HG03159 (cell line): Measurements from ENCODE around the gene MRS2.
"Not testable (repeated sequence)": the region's sequence is repeated elsewhere in the genome, so short reads cannot be mapped to it uniquely, and the experiment has no call there.

ENCODE experiments used
- ATAC-seq: cut with Tn5 transposase; IDR thresholded peaks from one replicate; pipeline ENCODE4 v1.9.1; 2021; ENCODE audit warnings: mild to moderate bottlenecking, moderate library complexity; ENCODE audit not compliant: unreplicated experiment

Gene MRS2

DNA sequence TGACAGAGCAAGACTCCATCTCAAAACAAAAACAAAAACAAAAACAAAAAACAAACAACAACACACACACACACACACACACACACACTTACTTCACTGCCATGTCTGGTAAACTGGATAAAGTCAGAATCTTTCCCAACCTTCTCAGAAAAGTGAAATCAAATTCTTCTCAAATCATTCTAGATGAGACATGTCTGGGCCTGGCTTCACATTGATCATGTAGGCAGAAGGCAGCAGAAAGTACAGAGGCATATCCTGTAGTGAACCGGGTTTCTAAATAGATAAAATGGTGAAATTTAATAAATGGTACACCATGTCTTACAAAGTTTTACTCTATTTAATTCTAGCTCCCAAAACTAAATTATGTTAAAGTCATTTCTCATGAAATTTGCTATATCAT is 14.9 kb upstream of the MRS2 start:
- ATAC-seq: no peak

DNA sequence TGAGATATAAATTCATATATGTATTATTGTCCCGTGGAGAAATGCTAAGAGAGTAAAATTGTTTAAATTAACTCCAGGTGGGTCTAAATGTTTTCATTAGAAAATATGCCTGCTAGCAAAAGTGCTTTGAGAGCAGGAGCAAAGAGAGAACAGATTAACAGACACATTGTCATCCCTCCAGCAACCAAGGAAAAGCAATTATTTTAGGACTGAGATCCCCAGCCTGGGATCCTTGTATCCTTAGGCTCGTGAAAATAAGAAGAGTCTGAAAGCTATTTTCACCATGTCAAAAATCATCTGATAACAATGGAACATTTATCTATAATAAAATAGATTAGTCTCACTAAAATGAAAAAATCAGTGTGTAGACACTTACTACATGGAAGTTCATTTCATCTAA is 11.5 kb upstream of the MRS2 start:
- ATAC-seq: no peak

DNA sequence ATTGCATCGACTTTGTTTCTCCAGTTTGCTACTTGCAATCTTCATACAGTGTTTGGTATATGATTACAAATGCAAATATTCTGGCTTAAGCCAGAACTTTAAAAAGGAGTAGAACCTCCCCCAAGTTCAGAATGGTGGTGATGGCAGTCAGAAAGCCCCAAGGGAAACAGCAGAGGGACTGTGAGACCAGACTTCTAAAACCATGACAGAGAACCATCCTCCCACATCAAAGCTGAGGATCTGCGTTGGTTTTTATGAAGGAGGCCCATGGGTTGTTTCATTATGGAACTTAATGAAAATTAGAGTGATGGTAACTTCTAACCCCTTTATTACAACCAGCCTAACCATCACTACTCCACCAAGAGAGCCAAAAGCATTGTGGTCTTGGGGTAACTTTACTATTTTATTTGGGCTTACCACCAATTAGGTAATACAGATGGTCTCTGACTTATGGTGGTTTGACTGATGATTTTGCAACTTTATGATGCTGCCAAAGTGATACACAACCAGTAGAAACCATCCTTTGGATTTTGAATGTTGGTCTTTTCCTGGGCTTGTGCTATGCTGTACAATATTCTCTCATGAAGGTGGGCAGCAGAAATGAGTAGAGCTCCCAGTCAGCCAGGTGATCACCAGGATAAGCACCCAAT is 10.9 kb upstream of the MRS2 start:
- ATAC-seq: peak; percentile 78

DNA sequence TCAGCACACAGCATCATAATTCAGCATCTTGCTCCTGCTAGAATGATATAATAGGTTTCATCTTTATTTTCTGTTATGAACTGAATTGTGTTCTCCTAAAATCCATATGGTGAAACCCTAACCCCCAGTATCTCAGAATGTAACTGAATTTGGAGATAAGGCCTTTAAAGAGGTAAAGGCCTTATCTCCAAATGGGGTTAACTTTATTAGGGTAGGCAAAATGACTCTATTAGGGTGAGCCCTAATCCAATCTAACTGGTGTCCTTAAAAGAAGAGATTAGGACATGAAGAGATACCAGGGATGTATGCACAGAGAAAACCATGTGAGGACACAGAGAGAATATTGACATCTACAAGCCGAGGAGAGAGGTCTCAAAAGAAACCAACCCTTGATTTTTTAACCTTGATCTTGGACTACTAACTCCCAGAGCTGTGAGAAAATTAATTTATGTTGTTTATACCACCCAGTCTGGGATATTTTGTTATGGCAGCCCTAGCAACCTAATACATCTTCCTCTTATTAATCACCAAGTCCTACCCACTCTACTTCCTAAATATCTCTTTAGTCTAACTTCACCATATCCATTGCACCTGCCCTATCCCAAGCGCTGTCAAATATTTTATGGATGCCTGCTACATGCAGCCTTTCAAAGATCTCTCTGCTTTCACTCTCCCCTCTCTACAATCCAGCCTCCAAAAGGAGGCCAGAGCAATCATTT is 8.5 kb upstream of the MRS2 start:
- no peak for ATAC-seq

DNA sequence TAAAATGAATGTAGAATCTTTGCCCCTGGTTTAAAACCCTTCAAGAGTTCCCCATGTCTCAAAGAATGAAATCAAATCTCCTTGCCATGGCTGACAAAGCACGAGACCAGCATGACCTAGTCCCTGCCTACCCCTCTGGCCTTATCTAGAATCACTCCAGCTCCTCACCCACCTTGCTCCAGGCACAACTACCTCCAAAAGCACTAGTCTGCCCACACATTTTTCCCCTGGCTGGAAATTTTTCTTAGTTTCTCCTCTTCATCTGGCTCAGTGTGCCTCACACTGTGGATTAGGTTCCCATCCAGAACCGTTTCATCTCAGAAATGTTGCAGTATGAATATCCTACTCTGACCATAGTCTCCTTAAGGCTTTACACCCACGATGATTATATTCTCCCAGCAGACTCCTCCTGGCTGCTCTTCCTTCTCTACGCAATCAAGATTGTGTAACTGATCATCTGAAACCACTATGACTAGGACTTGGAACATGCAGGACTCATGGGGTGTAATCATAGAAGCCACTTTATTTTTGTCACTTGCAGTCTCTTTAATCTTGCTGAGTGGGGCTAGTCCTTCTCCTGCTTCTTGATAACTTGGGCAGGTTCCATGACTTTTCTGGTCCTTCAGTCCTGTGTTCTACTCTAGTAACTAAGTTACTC is 7.8 kb upstream of the MRS2 start:
- ATAC-seq: no peak

DNA sequence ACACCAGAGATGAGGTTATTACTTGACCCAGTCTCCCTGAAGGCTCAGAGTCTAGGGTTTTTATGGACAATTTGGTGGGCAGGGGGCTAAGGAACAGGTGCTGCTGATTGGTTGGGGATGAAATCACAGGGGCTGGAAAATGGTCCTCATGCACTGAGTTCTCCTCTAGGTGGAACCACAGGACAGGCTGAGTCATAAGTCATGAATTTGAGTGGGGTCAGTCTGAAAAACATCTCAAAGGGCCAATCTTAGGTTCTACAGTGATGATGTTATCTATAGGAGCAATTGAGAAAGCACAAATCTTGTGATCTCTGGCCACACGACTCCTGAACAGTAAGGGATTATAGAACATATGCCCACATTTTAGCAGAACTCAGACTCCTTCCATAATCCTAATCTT is 5.9 kb upstream of the MRS2 start:
- ATAC-seq: no peak

DNA sequence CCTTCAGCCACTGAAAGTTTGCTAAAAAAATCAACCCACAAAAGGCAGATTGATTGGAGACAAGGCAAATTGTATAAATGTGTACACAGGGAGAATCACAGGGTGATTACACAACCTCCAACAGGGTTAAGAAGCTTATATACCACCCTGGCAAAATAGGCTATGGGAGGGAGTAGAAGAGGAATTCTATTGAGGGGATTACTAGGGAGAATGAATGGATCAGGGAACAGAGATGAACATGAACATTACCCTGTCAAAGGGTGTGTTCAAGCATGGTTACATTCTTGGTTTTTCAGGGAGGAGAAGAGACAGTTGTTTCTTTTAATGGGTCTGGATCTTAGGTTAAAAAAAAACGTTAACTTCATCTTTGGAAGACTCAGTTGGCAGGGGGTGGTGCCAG is 5.1 kb upstream of the MRS2 start:
- ATAC-seq: no peak

DNA sequence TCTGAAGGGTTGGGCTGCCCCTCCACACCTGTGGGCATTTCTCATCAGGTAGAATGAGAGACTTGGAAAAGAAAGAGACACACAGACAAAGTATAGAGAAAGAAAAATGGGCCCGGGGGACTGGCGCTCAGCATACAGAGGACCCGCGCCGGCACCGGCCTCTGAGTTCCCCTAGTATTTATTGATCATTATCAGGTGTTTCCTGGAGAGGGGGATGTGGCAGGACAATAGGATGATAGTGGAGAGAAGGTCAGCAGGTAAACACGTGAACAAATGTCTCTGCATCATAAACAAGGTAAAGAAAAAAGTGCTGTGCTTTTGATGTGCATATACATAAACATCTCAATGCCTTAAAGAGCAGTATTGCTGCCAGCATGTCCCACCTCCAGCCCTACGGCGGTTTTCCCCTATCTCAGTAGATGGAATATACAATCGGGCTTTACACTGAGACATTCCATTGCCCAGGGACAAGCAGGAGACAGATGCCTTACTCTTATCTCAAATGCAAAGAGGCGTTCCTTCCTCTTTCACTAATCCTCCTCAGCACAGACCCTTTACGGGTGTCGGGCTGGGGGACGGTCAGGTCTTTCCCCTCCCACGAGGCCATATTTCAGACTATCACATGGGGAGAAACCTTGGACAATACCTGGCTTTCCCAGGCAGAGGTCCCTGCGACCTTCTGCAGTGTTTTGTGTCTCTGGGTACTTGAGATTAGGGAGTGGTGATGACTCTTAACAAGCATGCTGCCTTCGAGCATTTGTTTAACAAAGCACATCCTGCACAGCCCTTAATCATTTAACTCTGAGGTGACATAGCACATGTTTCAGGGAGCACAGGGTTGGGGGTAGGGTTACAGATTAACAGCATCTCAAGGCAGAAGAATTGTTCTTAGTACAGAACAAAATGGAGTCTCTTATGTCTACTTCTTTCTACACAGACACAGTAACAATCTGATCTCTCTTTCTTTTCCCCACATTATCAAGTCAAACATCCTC is 2.4 kb upstream of the MRS2 start:
- ATAC-seq: not testable (repeated sequence)

DNA sequence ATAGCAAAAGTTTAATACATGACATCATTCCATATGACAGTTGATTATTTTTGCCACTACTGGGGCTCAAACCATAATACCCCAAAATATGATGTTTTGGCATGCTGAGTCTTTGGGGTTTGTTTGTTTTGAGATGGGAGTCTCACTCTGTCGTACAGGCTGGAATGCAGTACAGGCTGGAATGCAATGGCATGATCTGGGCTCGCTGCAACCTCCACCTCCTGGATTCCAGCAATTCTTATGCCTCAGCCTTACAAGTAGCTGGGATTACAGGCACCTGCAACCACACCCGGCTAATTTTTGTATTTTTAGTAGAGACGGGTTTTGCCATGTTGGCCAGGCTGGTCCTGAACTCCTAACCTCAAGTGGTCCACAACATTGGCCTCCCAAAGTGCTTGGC is 1.3 kb upstream of the MRS2 start:
- ATAC-seq: no peak

DNA sequence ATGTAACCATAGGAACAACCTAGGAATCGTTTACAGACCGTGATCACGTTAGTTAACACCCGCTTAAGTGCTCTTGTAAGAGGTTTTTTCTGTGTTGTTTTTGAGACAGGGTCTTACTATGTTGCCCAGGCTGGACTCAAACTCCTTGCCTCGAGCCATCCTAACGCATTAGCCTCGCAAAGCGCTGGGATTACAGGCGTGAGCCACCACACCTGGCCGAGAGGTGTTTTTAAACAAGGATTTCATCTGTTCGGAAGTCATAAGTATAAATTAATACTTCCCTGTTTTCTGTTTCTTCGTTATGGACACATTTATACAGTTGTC is 727 bp downstream of the MRS2 start:
- no peak for ATAC-seq

DNA sequence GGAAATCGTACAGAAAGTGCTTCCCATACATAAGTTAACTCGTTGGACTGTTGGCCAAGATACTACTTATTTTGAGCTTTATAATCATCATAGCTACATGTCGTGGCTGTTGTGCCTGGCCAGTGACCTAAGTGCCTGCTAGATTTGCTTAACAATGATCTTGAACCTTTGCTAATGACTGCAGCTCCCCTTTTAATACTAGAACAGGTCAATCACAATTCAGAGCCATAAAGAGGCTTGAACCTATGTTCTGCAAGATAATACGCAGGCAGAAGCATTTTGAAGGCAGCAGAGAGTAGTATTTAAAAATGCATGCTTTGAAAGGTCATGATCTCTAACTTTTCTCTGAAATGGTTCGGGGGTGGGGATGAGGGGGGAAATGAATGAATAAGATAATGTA is 2.5 kb downstream of the MRS2 start:
- ATAC-seq: no peak

DNA sequence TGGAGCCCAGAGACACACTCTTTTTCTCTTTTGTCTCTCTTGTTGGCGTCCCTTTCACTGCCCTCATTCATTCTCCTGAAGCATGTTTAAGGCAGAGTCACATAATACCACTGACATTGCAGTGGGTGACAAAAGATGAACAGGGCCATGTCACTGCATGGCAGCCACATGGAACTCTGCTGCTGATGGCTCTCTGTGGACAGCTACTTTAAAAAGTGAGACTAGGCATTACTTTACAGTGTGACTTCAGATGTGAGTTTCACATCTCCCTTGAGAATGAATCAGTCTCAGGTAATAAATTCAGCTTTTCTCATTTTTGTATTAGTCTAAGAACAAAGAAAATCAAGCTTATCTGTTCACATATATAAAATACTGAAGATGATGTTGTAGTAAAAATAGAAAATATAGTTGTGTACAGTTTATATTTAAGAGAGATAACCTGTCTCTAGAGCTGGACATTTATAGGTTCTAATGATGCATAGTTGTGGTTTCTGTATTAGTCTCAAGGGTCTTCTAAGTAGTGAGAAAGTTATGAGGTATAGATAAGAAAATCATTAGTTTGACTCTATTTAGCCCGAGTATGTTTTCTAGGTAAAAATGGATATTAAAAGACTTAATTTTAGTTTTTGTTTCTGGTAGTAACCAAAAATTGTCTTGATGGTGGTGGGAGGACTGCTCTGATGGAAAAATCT is 6.1 kb downstream of the MRS2 start:
- ATAC-seq: peak; percentile 91

DNA sequence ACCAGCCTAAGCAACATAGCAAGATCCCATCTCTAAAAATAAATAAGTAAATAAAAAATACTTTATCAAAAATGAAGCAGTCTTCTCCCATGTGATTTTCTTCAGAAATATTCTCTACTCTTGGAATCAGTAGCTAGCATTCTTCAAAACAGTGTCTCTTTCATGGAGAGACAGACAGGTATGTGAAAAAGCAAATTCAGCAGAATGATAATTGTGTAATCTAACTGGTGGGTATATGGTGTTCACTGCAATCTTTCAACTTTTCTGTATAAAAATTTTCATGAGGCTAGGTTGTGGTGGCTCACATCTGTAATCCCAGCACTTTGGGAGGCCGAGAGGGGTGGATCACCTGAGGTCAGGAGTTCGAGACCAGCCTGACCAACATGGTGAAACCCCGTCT is 7.9 kb downstream of the MRS2 start:
- no peak for ATAC-seq

DNA sequence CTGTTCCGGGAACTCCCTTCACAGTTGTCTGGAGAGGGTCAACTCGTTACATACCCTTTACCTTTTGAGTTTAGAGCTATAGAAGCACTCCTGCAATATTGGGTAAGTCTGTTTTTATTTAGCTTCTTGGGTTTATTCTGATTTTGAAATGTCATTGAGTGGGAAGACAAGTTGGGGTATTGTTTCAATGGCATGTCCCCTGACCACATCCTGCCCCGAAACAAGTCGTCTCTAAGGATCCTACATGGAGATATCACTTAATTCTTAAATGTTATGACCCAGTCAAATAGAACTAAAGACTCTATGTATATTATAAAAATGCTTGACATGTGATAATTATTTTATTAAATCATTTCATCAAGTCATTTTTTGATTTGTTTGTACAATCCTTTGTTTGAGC is 9.6 kb downstream of the MRS2 start:
- ATAC-seq: no peak

DNA sequence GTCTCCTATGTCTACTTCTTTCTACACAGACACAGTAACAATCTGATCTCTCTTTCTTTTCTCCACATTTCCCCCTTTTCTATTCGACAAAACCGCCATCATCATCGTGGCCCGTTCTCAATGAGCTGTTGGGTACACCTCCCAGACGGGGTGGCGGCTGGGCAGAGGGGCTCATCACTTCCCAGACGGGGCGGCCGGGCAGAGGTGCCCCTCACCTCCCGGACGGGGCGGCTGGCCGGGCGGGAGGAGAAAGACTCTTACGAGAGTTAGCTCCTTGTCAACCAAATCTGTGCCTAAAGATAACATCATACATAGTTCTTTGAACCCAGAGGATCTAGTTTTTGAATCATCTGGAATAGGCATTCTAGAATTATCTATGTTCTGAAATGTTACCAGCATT is 11.8 kb downstream of the MRS2 start:
- ATAC-seq: not testable (repeated sequence)

DNA sequence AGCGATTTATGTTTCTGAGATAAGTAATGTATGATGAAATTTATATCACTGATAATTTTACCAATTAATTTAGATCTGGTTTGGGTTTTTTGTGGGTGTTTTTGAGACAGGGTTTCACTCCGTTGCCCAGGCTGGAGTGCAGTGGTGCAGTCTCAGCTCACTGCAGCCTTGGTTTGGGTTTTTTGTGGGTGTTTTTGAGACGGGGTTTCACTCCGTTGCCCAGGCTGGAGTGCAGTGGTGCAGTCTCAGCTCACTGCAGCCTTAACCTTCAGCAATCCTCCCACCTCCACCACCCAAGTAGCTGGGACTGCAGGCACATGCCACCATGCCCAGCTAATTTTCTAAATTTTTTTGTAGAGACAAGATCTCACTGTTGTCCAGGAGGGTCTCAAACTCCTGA is 13.0 kb downstream of the MRS2 start:
- peak; percentile 68 for ATAC-seq

DNA sequence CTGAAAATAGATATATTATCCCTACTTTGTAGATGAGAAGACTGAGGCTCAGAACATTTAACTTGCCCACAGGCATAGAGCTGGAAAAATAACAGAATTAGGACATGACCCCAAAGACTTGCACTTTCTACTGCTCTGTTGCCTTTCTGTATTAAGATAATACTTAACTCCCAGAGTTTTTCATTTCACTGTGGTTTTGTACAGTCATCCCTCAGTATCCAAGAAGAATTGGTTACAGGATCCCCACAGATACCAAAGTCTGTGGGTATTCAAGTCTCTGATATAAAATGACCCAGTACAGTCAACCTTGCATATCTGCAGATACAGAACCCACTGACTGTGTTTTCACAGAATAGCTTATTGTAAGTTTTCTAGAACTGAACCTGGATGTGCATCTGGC is 16.8 kb downstream of the MRS2 start:
- no peak for ATAC-seq

DNA sequence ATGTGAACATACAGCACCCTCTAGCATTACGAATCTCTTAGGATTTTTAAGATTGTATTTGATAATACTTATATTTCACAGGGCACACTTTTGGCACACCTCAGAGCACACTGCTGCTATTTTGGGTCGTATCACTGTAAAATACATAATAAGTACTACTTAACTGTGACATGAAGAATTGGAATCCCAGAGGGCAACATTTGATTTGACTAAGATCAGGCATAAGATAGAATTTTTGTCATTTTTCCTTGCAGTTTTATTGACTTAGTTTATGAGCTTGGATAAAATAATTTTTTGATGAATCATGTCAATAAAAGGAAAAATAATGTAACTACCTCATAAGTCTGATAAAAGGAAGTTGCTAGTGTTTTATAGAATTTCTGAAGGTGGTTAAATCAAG is 22.4 kb downstream of the MRS2 start:
- ATAC-seq: no peak

DNA sequence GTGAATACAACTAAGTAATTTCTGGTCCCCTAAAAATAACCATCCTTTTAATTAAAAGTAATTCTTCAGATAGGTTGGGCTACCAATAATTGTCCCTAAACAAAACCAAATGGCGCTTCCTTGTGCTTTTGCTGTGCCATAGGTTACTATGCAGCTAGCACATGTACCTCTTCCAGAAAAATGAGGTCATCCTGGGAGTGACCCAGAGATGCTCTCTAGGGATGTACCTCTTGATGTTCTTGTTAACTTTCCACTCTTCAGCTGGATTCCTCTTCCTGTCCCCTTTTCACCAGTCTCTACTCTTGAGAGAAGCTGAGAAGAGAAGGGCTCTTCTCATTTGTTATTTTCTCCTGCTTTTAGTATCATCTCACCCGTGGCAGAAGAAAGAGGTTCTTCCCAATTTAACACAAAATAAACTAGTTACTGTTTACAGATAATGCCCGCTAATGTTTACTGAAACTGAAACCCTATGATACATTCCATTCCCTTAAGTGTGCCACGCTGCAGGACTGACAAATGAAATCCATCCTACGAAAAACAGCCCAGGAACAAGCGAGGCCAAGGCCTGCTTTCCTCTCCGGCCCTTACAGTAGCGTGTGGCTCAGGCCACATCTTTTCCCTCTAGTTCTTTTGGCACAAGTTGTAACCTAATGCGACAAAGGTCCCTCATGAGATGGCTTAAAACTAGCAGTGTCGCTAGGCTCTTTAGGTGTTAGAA is 24.2 kb downstream of the MRS2 start:
- ATAC-seq: no peak

DNA sequence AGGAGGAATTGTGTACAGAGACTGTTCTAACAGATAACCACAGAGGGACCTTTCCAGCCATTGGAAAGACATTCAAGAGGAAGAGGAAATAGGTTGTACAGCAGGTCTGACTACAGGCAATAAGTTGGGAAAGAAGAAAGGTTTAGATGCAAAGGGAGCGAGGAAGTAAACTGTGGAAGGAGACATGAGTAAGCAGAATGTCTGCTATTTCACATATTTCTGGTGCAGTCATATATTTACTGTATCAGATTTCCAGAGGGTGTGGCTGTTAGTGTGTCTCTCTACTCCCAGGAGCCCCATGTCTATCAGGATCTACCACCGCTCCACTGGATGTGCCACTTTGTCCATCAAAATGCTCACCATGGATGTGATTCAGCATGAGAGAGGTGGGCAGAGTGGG is 25.9 kb downstream of the MRS2 start:
- ATAC-seq: no peak
